HUES64 (cell line): ENCODE results near the gene POU6F2.
"Not testable (repeated sequence)": the region's sequence is repeated elsewhere in the genome, so short reads cannot be mapped to it uniquely, and the experiment has no call there.

Experiments
- H3K27ac ChIP-seq: 2 replicates; pipeline ENCODE4 v1.7.0; 2013; ENCODE audit warnings: low read depth, low read length, inconsistent platforms
- H3K27me3 ChIP-seq: 2 replicates; pipeline ENCODE4 v1.6.1; 2013; ENCODE audit warnings: mild to moderate bottlenecking, low read length; ENCODE audit not compliant: insufficient read depth
- H3K36me3 ChIP-seq: 2 replicates; pipeline ENCODE4 v1.6.1; 2013; ENCODE audit warnings: mild to moderate bottlenecking, low read length; ENCODE audit not compliant: insufficient read depth
- H3K4me1 ChIP-seq: 2 replicates; pipeline ENCODE4 v1.6.1; 2013; ENCODE audit warnings: mild to moderate bottlenecking, low read length, moderate library complexity; ENCODE audit not compliant: insufficient read depth
- H3K4me3 ChIP-seq: 2 replicates; pipeline ENCODE4 v1.5.1; 2013; ENCODE audit warnings: mild to moderate bottlenecking, low read length, moderate library complexity
- H3K9ac ChIP-seq: 2 replicates; pipeline ENCODE4 v1.6.1; 2013; ENCODE audit warnings: mild to moderate bottlenecking, low read depth, low read length
- H3K9me3 ChIP-seq: 2 replicates; pipeline ENCODE4 v1.6.1; 2013; ENCODE audit warnings: low read depth, low read length; ENCODE audit not compliant: insufficient read depth
- WGBS: fragments of 150-250, 120-280 bp; methylation state at CpG from one replicate; pipeline ENCODE4 v1.1.7; 2013; ENCODE audit warnings: missing lambda C conversion rate; 5-methylcytosine and 5-hydroxymethylcytosine counted together

POU6F2 gene

GRCh38 chr7:39375047-39375873 is 397.6 kb downstream of the POU6F2 start:
- Histone ChIP-seq H3K9ac (no peak overlapping the region), H3K27ac (no peak overlapping the region), H3K36me3 (no peaks in the 10 kb centered on the region), H3K9me3 (no peaks in the 10 kb centered on the region), H3K27me3 (no peaks in the 10 kb centered on the region), H3K4me3 (no peak overlapping the region), H3K4me1 (no peaks in the 10 kb centered on the region)
- WGBS, result 84% methylated on average over 9 of the region's 9 CpGs

GRCh38 chr7:39375874-39376190 is 398.1 kb downstream of the POU6F2 start:
- Histone ChIP-seq H3K36me3 (no peaks in the 10 kb centered on the region), H3K9ac (no peak overlapping the region), H3K9me3 (no peaks in the 10 kb centered on the region), H3K4me3 (no peak overlapping the region), H3K27me3 (no peaks in the 10 kb centered on the region), H3K4me1 (no peaks in the 10 kb centered on the region), H3K27ac (no peak overlapping the region)

GRCh38 chr7:39376881-39377280 is 399.2 kb downstream of the POU6F2 start:
- not testable (repeated sequence) for H3K27me3 ChIP-seq, H3K4me3 ChIP-seq

GRCh38 chr7:39379416-39379815 is 401.7 kb downstream of the POU6F2 start:
- H3K27me3 ChIP-seq, result no peaks in the 10 kb centered on the region

More at GRCh38 chr7:39376881-39377280, 399.2 kb downstream of the POU6F2 start:
- H3K36me3 ChIP-seq, H3K9ac ChIP-seq, H3K4me1 ChIP-seq, H3K27ac ChIP-seq, H3K9me3 ChIP-seq: not testable (repeated sequence)
- WGBS, result 98% methylated on average over 4 of the region's 5 CpGs

GRCh38 chr7:39383136-39383535 is 405.4 kb downstream of the POU6F2 start:
- no peak overlapping the region for H3K27ac ChIP-seq
- H3K4me3 ChIP-seq, result no peak overlapping the region
- H3K27me3 ChIP-seq, result no peaks in the 10 kb centered on the region
- H3K4me1 ChIP-seq, result no peaks in the 10 kb centered on the region
- no peaks in the 10 kb centered on the region for H3K36me3 ChIP-seq
- H3K9ac ChIP-seq, result no peak overlapping the region
- H3K9me3 ChIP-seq, result no peaks in the 10 kb centered on the region
- WGBS, result no CpG with 5 or more reads among the region's 1 CpG

More at GRCh38 chr7:39379416-39379815, 401.7 kb downstream of the POU6F2 start:
- WGBS, result 88% methylated on average over 5 of the region's 5 CpGs
- Histone ChIP-seq H3K36me3 (no peaks in the 10 kb centered on the region), H3K4me1 (no peaks in the 10 kb centered on the region), H3K9me3 (no peaks in the 10 kb centered on the region), H3K27ac (no peak overlapping the region), H3K9ac (no peak overlapping the region), H3K4me3 (no peak overlapping the region)

GRCh38 chr7:39384386-39384785 is 406.7 kb downstream of the POU6F2 start:
- 96% methylated on average over 2 of the region's 2 CpGs for WGBS
- H3K9ac ChIP-seq, result no peak overlapping the region
- no peaks in the 10 kb centered on the region for H3K4me1 ChIP-seq
- H3K4me3 ChIP-seq, result no peak overlapping the region
- no peak overlapping the region for H3K27ac ChIP-seq
- H3K36me3 ChIP-seq, result no peaks in the 10 kb centered on the region
- no peaks in the 10 kb centered on the region for H3K27me3 ChIP-seq
- H3K9me3 ChIP-seq, result no peaks in the 10 kb centered on the region

- no peak overlapping the region for H3K27ac ChIP-seq
- no peaks in the 10 kb centered on the region for H3K27me3 ChIP-seq
- H3K4me3 ChIP-seq, result no peak overlapping the region
- no peaks in the 10 kb centered on the region for H3K36me3 ChIP-seq
- H3K9me3 ChIP-seq, result no peaks in the 10 kb centered on the region
- H3K4me1 ChIP-seq, result 0 out of 2 replicates have a peak, but pooled peaks cover under 1% of the 10 kb centered on the region
- WGBS, result 86% methylated on average over 4 of the region's 5 CpGs
- H3K9ac ChIP-seq, result no peak overlapping the region
Measured at GRCh38 chr7:39386718-39387117, 409.0 kb downstream of the POU6F2 start.

GRCh38 chr7:39392151-39392550 is 414.4 kb downstream of the POU6F2 start:
- Histone ChIP-seq H3K27me3 (no peaks in the 10 kb centered on the region), H3K4me1 (peaks cover 9% of the 10 kb centered on the region; the same call in 1 of the 2 replicates), H3K9me3 (no peaks in the 10 kb centered on the region), H3K4me3 (no peak overlapping the region), H3K27ac (no peak overlapping the region), H3K36me3 (no peaks in the 10 kb centered on the region), H3K9ac (no peak overlapping the region)
- 78% methylated on average over 2 of the region's 2 CpGs for WGBS

GRCh38 chr7:39394105-39394680 is 416.5 kb downstream of the POU6F2 start:
- Histone ChIP-seq H3K9ac (no peak overlapping the region), H3K9me3 (no peaks in the 10 kb centered on the region), H3K27me3 (no peaks in the 10 kb centered on the region), H3K27ac (no peak overlapping the region), H3K4me3 (no peak overlapping the region), H3K4me1 (peaks cover 9% of the 10 kb centered on the region; the same call in 1 of the 2 replicates), H3K36me3 (no peaks in the 10 kb centered on the region)
- 85% methylated on average over 2 of the region's 3 CpGs for WGBS

GRCh38 chr7:39399458-39399857 is 421.7 kb downstream of the POU6F2 start:
- Histone ChIP-seq H3K4me3 (no peak overlapping the region), H3K9me3 (no peaks in the 10 kb centered on the region), H3K27me3 (no peaks in the 10 kb centered on the region), H3K4me1 (peaks cover 15% of the 10 kb centered on the region; the same call in 1 of the 2 replicates), H3K27ac (no peak overlapping the region), H3K9ac (no peak overlapping the region), H3K36me3 (no peaks in the 10 kb centered on the region)
- 83% methylated on average over 2 of the region's 2 CpGs for WGBS

- Histone ChIP-seq H3K4me3 (no peak overlapping the region), H3K9ac (no peak overlapping the region), H3K36me3 (no peaks in the 10 kb centered on the region), H3K27ac (no peak overlapping the region), H3K4me1 (peaks cover 15% of the 10 kb centered on the region; the same call in 1 of the 2 replicates), H3K27me3 (no peaks in the 10 kb centered on the region), H3K9me3 (no peaks in the 10 kb centered on the region)
- WGBS, result 49% methylated on average over 2 of the region's 3 CpGs
Measured at GRCh38 chr7:39399986-39400385, 422.3 kb downstream of the POU6F2 start.
